ENCODE measurements around the gene ARHGEF28. TPM values are rescaled to one million over a fixed set of nuclear protein-coding genes. Genes with fewer than 3 reads are reported as not detected.

ARHGEF28 gene
- total RNA-seq, 1 experiment from 2014 or later: 6.1 TPM

- Histone ChIP-seq H3K36me3 (ENCODE audit: control insufficient read depth in 1 of 2, insufficient read depth in 2 of 2, low read length in 2 of 2) (no peaks in the 10 kb centered on the region), H3K9me2 (ENCODE audit: insufficient read depth) (no peaks in the 10 kb centered on the region), H4K20me1 (ENCODE audit: insufficient read depth) (no peaks in the 10 kb centered on the region), H3K9me3 (ENCODE audit: control insufficient read depth in 1 of 2, insufficient read depth in 1 of 2, low read depth in 1 of 2, low read length in 2 of 2) (no peaks in the 10 kb centered on the region), H3K79me2 (ENCODE audit: insufficient read depth, low read length) (no peaks in the 10 kb centered on the region), H2AFZ (ENCODE audit: low read depth, low read length, poor library complexity, severe bottlenecking) (no peak overlapping the region), H3K4me3 (replicated peaks in 1 of 2; ENCODE audit: low read depth in 1 of 2, low read length in 2 of 2) (no peak overlapping the region), H3K27me3 (ENCODE audit: insufficient read depth, low read length) (no peaks in the 10 kb centered on the region), H3K4me2 (ENCODE audit: low read length) (peak overlapping the region; percentile 31), H3K27ac (ENCODE audit: low read depth, low read length) (no peak overlapping the region), H3K9ac (ENCODE audit: low read length) (no peak overlapping the region), H3K4me1 (ENCODE audit: control insufficient read depth in 1 of 2, insufficient read depth in 2 of 2, low read length in 2 of 2) (peaks cover 0 to 9% of the 10 kb centered on the region in 2 experiments; a peak in 2 of 4 replicates)
- RAD21 ChIA-PET (ENCODE audit: low non-redundant PET in 1 of 2, low total read pairs in 2 of 2, uncharacterized antibody in 2 of 2, unreplicated experiment in 2 of 2): no interaction called here
- POLR2A ChIA-PET: no interaction called here
- TF ChIP-seq ZNF274 (IDR thresholded peaks at IDR 0.05; ENCODE audit: low read depth, low read length) (no peak), SRF (IDR thresholded peaks at IDR 0.05; ENCODE audit: low read depth) (no peak), CEBPB (IDR thresholded peaks at IDR 0.05; ENCODE audit: low read depth) (no peak), FOSL1 (IDR thresholded peaks at IDR 0.05; ENCODE audit: low read depth) (no peak), SIN3A (IDR thresholded peaks at IDR 0.05; ENCODE audit: low read depth) (no peak), EZH2 (IDR thresholded peaks at IDR 0.05) (no peak), SP1 (IDR thresholded peaks at IDR 0.05; ENCODE audit: low read depth) (no peak), MAX (IDR thresholded peaks at IDR 0.05) (no peak)
- DNase-seq (ENCODE audit: low read depth, low spot score) (no peak), ATAC-seq (no peak)
- intact Hi-C loops (cut with micrococcal nuclease): no loop called here
- BruUV-seq (replicated peaks): no TSS peak
- CTCF ChIA-PET: no interaction called here
Observed at GRCh38 chr5:73950441-73950873, 324.5 kb downstream of the ARHGEF28 start.

GRCh38 chr5:73950912-73951430 lies 325.0 kb downstream of the ARHGEF28 start:
- Histone ChIP-seq H3K27ac (ENCODE audit: low read depth, low read length) (no peak overlapping the region), H3K9ac (ENCODE audit: low read length) (no peak overlapping the region), H2AFZ (ENCODE audit: low read depth, low read length, poor library complexity, severe bottlenecking) (no peak overlapping the region), H3K9me3 (ENCODE audit: control insufficient read depth in 1 of 2, insufficient read depth in 1 of 2, low read depth in 1 of 2, low read length in 2 of 2) (no peaks in the 10 kb centered on the region), H3K36me3 (ENCODE audit: control insufficient read depth in 1 of 2, insufficient read depth in 2 of 2, low read length in 2 of 2) (no peaks in the 10 kb centered on the region), H4K20me1 (ENCODE audit: insufficient read depth) (no peaks in the 10 kb centered on the region), H3K79me2 (ENCODE audit: insufficient read depth, low read length) (no peaks in the 10 kb centered on the region), H3K4me1 (ENCODE audit: control insufficient read depth in 1 of 2, insufficient read depth in 2 of 2, low read length in 2 of 2) (peaks cover 0 to 9% of the 10 kb centered on the region in 2 experiments; a peak in 2 of 4 replicates), H3K4me3 (replicated peaks in 1 of 2; ENCODE audit: low read depth in 1 of 2, low read length in 2 of 2) (no peak overlapping the region), H3K4me2 (ENCODE audit: low read length) (peak overlapping the region; percentile 31; the same call in 1 of the 2 replicates), H3K27me3 (ENCODE audit: insufficient read depth, low read length) (no peaks in the 10 kb centered on the region), H3K9me2 (ENCODE audit: insufficient read depth) (no peaks in the 10 kb centered on the region)
- CTCF ChIA-PET: no interaction called here
- intact Hi-C loops (cut with micrococcal nuclease): no loop called here
- no TSS peak for BruUV-seq (replicated peaks)
- DNase-seq (ENCODE audit: low read depth, low spot score) (no peak), ATAC-seq (no peak)
- RAD21 ChIA-PET (ENCODE audit: low non-redundant PET in 1 of 2, low total read pairs in 2 of 2, uncharacterized antibody in 2 of 2, unreplicated experiment in 2 of 2): no interaction called here
- POLR2A ChIA-PET: no interaction called here
- TF ChIP-seq JUND (IDR thresholded peaks at IDR 0.05): no peak
- TF ChIP-seq ZBTB33 (IDR thresholded peaks at IDR 0.05; ENCODE audit: extremely low read depth, insufficient replicate concordance, low read length): no peak
- no peak for TF ChIP-seq ATF3 (IDR thresholded peaks at IDR 0.05)
- no peak for TF ChIP-seq TCF7L2 (IDR thresholded peaks at IDR 0.05; ENCODE audit: borderline replicate concordance, extremely low read depth, insufficient read depth, insufficient read length)
- no peak for TF ChIP-seq EZH2phosphoT487 (IDR thresholded peaks at IDR 0.05; ENCODE audit: borderline replicate concordance)
- no peak for TF ChIP-seq POLR2AphosphoS5 (IDR thresholded peaks at IDR 0.05; ENCODE audit: low read depth, low read length)
- TF ChIP-seq ELF1 (IDR thresholded peaks at IDR 0.05; ENCODE audit: borderline replicate concordance, low read depth): no peak
- TF ChIP-seq ZNF274 (IDR thresholded peaks at IDR 0.05; ENCODE audit: low read depth, low read length): no peak
- no peak for TF ChIP-seq SIN3A (IDR thresholded peaks at IDR 0.05; ENCODE audit: low read depth)
- TF ChIP-seq REST (IDR thresholded peaks at IDR 0.05; ENCODE audit: low read depth): no peak
